ENCODE measurements around the gene ARHGEF18.
A peak's percentile ranks its signal among the peaks of the same experiment; 100 is the strongest.
"Not testable (repeated sequence)": the region's sequence is repeated elsewhere in the genome, so short reads cannot be mapped to it uniquely, and the experiment has no call there.

Gene ARHGEF18
- 110 to 311 (median 181) reads per million in 4 experiments for total RNA-seq

DNA sequence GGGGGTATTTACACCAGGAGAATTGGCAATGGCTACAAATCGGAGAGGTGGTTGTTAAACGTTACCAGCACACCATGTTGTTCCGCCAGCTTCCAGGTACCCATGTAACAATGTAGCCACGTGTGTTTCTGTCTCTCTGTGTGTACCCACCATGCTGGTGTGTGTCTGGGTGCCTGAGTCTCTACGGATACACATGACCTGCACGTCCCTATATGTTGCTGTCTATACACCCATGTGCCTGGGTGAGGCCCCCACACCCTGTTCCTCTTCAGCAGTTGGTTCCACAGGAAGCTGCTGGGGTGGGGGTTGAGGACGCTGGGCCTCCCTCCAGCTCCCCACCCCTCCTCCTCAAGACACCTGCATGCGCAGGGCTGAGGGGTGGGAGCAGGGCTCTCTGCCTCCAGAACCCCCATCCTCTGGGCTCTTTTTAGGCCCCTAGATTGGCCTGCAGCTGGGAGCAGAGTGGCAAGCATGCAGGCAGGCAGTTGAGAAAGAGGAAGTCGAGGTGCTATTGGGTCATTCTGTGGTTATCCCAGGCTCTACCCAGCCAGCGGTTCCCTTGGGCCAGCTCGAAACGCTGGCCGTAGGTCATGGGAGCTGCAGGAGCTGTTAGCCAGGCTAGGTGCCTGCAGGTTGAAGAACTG is at the start of gene ARHGEF18:
Gene ARHGEF18, plus strand, starts transcription at position 351 of the 644 bp plus-strand sequence. CDS start 13,954 bp downstream, outside the sequence.
- DNase-seq = peak; percentile 8

DNA sequence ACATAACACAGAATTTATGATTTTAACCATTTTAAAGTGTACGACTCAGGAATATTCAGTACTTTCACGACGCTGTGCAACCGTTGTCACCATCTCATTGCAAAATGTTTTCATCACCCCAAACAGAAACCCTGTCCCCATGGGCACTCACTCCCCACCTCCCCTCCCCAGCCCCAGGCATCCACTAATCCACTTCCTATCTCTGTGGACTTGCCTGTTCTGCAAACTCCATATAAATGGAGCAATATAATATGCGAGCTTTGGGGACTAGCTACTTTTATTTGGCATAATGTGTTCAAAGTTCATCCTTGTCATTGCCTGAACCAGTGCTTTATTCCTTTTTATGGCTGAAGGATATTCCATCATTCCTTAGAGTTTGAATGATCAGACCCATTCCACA is 47.2 kb upstream of the ARHGEF18 start:
- DNase-seq = no peak

DNA sequence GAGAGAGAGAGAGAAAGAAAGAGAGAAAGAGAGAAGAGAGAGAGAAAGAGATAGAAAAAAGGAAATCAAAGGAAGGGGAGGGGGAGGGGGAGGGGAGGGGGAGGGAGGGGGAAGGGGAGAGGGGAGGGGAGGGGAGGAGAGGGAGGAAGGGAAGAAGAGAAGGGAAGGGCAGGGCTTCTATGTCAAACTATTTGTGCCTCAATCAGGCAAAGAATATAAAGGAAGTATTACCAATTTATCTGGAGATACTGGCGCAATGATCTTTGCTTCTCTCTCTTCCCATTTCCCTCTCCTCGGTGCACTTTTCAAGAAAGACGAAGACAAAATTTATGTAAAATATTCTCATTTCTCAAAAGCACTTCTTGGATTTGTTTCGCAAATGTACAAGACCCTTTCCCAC is 45.3 kb upstream of the ARHGEF18 start:
- DNase-seq = no peak

DNA sequence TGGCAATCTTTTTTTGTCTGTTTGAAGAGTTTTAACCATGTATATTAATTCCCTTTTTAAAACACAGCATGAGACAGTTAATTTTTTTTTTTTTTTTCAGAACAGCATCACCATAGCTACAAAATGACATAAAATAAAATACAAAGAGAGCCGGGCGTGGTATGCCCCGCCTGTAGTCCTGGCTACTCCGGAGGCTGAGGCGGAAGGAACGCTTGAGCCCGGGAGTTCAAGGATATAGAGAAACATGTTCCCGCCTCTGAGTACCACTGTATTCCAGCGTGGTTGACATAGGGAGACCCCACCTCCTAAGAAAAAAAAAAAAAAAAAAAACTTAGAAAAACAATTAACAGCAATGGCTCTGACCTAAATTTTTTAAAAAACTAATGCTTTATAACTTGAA is 44.5 kb upstream of the ARHGEF18 start:
- DNase-seq = no peak

DNA sequence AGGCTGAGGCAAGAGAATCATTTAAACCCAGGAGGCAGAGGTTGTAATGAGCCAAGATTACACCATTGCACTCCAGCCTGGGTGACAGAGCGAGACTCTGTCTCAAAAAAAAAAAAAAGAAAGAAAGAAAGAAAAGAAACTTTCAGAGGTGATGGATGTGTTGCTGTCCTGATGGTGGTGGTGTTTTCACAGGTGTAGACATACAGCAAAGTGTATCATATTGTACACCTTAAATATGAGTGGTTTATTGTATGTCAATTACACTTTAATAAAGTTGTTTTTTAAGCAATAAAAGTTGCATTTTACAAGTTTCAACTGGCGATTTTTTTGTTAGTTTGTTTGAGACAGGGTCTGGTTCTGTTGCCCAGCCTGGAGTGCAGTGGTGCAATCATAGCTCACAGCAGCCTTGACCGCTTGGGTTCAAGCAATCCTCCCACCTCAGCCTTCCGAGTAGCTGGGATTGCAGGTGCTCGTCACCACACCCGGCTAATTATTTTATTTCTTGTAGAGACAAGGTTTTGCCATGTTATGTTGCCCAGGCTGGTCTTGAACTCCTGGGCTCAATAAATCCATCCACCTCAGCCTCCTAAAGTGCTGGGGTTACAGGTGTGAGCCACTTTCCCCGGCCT is 41.0 kb upstream of the ARHGEF18 start:
- DNase-seq = no peak

DNA sequence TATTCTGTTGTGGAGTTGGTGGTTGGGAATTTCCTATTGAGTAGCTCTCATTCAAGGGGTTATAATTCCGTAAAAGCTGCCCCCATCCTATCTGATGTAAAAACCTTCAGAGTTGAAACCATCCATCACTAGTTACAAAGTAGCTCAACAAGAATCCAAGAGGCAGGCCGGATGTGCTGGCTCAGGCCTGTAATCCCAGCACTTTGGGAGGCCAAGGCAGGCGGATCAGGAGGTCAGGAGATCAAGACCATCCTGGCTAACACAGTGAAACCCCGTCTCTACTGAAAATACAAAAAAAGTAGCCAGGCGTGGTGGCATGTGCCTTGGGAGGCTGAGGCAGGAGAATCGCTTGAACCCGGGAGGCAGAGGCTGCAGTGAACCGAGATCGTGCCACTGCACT is 40.4 kb upstream of the ARHGEF18 start:
- DNase-seq = not testable (repeated sequence)

DNA sequence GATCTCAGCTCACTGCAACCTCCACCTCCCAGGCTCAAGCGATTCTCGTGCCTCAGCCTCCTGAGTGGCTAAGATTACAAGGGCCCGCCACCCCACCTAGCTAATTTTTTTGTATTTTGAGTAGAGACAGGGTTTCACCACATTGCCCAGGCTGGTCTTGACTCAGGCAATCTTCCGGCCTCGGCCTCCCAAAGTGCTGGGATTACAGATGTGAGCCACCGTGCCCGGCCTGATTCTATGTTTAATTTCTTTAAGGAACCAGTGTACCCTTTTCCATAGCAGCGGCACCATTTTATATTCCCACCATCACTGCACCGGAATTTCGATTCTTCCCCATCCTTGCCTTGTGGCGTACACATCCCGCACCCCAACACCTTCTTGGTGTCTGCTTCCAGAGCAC is 36.8 kb upstream of the ARHGEF18 start:
- DNase-seq = no peak

DNA sequence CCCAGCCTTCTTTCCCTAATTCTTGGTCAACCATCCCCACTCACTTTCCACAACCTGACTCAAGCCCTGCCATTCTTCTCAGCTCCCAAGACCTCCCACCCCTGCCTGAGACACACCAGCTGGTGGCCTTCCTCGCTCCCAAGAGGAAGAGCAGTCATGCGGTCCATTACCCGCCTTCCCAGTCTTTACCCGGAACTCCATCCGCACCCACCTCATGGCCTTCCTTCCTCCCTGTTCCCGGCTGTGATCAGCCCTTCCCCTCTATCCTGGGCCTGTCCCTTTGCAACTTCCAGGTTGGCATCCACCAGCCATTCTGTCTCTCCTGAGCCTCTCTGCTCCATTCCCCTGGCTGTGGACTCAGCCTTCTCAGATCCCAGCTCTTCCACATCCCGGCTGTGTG is 35.9 kb upstream of the ARHGEF18 start:
- no peak for DNase-seq

DNA sequence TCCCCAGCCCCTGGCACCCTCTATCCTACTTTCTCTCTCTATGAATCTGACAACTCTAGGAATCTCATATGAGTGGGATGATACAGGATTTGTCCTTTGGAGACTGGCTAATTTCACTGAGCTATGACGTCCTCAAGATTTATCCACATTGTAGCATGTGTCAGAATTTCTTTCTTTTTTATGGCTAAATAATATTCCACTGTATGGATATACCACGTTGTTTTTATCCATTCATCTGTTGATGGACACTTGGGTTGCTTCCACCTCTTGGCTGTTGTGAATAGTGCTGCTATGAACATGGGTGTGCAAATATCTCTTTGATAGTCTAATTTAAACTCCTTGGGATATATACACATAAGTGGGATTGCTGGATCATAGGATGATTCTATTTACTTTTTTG is 30.6 kb upstream of the ARHGEF18 start:
- no peak for DNase-seq

DNA sequence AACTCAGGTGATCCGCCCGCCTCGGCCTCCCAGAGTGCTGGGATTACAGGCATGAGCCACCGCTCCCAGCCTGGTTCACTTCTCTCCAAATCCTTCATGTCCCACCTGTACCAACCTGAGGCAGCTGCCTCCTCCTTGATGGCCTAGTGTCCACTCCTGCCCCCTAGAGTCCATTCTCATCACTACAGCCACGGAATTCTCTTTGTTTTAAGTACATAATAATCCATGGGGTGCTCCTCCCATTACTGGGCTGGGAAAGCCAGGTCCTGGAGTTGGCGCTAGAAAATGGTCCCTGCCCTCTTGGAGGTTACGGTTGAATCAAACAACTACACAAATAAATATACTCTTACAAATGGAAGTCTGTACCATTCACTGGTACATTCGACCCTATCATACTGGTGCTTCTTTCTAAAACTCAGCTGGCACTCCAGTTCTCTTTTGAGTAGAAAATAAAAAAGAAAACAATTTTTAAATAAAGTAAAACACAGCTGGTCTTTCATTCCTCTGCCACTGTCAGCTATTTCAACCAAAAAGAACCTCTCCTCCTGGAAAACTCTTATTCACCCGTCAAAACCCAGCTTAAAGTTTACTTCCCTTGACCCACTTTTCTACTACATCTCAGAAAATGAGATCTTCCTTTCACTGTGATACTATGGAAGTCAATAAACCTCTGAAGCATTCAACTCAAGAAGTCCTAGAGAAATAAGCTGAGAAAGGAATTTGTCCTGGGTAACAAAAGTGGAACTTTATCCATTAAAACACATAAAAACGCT is 22.4 kb upstream of the ARHGEF18 start:
- DNase-seq = no peak

DNA sequence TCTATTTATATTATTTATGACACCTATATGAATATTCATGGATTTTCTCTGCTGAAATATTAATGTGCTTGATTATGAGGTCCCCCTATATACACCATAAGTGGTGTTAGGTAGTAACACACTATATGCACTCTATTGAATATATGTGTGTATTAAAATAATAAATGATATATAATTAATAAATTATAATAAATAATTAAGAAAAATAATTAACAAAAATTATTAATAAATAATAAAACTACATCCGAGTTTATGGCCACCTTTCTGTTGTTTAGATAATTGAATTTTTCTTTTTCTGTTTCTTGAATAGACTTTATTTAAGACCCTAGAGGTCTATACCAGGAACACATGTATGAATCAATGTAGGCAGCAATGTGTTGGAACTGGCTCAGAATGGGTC is 20.9 kb upstream of the ARHGEF18 start:
- DNase-seq = no peak

DNA sequence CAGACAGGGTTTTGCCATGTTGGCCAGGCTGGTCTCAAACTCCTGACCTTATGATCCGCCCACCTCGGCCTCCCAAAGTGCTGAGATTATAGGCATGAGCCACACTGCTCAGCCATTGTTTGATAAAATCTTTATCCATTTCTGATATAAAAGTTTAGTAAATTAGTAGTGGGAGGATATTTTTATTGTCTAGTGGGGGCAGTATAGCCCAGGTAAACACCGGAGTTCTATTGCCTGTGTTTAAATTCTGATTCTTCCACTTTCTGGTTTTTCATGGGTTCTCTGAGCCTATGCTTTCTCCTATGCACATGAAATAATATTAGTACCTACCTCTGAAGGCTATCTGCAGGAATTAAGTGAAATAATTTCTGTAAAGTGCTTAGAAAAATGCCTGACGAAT is 20.1 kb upstream of the ARHGEF18 start:
- no peak for DNase-seq

DNA sequence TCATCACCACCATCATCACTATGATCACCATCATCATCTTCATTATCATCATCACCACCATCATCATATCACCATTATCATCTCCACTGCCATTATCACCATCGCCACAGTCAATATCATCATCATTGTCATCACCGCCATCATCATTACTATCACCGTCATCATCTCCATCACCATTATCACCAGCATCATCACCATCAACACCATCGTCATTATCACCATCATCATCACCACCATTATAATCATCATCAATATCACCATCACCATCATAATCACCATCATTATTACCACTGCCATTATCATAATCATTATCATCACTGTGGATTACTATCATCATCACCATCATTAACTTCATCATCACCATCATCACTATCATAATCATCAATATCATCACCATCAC is 17.3 kb upstream of the ARHGEF18 start:
- no peak for DNase-seq

DNA sequence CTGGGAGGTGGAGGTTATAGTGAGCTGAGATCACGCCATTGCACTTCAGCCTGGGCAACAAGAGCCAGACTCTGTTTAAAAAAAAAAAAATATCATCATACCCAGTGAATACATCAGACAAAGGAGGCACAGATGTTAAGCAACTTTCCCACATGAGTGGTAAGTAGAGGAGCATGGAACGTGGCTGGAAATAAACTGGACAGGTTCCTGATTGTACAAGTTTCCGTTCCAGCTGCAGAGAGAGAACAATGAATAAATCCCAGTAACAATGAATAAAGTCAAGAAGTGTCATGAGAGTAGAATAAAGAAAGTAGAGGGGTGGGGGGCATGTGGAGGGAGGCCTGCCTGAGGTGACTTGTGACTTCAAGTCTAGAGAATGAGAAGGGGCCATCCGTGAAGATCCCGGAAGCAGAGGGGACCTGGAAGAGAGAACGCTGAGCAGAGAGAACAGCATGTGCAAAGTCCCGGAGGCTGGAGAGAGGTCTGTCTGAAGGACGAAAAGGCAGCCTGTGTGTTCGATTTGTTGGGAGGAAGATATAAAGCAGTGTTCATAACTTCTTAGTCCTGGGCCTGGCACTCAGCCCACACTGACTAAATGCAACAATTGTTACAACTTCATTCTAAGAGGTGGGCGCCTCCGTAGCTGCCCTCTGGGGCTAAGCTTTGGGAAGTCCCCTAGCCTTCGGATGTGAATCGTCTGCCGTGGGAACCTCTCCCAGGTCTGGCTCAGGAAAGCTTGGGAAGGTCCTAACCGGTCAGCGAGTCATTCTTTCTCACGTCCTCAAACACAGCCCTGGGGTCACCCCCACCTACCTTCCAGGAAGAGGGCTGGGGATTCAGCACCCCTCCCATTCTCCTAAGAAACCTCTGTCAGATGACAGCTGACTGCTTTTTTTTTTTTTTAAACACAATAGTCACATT is 15.3 kb upstream of the ARHGEF18 start:
- no peak for DNase-seq

DNA sequence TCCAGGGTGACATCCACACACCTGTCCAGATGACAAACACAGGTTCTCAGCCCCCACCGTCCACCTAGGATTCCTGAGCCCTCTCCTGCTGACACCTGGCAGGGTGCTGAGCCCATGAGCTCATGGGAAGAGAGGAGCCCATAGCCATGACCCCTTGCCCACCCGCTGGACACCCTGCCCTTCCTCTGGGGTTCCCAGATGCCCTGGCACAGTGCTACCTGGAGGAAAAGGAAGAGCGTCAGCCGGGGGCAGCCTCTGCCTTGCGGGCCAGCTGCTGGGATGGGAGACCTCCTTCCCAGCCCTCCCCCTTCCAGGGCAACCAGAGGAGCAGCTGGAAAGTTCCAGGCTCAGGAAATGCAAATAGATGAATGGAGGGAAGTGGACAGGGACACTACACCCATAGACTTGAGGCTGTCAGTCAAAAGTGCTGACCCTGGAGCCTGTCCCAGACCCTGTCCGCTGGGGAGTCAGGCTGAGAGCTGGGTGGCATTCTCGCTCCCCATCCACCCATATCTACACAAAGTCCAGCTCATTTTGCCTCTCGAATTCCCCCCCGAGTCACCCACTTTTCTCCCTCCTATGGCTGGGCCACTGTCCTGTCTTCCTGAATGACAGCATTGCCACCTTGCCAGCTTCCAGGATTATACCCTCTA is 12.3 kb upstream of the ARHGEF18 start:
- DNase-seq = no peak

DNA sequence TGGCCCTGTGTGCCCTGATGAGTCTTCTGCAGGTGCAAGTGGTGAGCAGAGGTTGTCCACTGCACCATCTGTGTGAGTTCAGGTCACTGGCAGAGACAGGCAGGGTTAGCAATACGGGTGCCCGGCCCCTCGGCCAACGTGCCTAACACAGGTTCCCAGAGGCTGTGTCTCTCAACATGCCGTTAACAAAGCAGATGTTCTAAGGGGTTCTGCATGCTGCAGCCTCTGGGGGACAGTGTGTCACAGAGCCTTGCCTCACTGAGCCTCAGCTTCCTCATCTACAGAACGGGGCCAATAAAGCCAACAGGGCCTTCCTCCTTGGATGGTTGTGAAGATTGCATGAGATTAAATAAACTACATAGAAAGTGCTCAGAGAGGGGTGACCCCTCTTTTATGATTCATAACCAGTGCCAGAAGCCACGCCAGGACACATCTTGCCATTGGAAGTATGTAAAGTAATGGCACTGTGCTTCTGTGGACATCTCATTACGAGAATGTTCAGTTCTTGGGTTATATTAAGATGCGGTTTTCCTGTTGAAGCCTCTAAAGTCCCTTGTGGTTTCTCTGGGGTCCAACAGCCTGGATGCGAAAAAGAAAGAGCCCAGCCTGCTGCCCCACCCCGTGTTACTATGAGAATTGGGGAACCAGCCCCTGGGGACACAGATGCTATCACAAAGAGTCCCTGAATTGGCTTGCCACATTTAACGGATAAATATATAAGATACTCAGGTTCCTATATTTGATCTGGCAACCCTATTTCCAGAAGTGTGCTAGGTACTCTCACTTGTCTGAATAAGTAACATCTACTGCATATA is 11.2 kb upstream of the ARHGEF18 start:
- no peak for DNase-seq

DNA sequence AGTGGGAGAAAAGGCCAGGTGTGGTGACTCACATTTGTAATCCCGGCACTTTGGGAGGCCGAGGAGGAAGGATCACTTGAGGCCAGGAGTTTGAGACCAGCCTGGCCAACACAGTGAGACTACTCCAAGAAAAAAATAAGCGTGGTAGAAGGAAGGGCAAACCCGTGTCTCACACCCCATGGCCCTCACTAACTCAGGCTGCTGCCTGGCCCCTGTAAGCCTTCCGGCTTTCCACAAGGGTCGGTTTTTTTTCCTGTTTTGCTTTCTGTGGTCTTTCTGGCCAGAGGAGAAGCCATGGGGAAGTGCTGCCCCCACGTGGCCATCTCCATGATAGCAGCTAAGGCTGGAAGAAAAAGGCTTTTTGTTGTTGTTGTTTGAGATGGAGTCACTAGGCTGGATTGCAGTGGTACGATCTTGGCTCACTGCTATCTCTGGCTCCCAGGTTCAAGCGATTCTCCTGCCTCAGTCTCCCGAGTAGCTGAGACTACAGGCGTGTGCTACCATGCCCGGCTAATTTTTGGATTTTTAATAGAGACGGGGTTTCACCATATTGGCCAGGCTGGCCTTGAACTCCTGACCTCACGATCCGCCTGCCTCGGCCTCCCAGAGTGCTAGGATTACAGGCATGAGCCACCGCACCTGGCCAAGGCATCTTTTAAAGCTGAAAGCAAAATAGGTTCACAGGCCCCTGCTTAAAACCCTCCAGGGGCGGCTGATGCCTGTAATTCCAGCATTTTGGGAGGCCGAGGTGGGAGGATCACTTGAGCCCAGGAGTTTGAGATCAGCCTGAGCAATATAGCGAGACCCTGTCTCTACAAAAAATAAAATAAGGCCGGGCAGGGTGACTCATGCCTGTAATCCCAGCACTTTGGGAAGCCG is 7.5 kb upstream of the ARHGEF18 start:
- peak; percentile 80 for DNase-seq

DNA sequence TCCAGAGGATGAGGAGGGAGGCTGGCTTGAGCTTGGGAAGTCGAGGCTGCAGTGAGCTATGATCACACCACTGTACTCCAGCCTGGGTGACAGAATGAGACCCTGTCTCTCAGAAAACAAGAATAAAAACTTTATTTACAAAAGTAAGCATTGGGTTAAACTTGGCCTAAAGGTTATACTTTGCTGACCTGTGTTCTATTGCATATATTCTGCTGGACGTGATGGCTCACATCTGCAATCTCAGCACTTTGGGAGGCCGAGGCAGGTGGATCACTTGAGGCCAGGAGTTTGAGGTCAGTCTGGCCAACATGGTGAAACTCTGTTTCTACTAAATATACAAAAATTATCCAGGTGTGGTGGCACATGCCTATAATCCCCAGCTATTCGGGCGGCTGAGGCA is 6.6 kb upstream of the ARHGEF18 start:
- no peak for DNase-seq

DNA sequence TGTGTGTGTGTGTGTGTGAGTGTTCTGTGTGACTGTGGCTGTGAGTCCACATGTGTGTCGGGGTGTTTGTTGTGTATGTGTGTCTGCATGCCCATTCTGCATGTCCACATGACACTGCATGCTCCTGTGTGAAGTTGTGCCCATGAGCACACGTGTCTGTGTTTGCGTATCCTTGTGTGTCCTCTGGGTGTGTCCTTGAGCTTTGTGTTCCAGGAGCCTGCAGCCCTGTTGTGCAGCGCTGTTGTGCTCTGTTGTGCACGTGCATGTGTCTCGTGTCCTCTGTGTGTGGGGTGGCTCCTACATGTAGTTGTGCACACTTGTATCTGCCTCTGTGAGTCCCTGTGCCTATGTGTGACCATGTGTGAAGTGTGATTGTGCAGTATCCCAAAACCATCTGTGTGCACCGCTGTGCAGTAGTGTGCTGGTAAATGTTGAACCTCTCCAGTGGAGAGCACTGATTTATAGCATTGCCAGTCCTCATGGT is 2.2 kb upstream of the ARHGEF18 start:
- DNase-seq = no peak

DNA sequence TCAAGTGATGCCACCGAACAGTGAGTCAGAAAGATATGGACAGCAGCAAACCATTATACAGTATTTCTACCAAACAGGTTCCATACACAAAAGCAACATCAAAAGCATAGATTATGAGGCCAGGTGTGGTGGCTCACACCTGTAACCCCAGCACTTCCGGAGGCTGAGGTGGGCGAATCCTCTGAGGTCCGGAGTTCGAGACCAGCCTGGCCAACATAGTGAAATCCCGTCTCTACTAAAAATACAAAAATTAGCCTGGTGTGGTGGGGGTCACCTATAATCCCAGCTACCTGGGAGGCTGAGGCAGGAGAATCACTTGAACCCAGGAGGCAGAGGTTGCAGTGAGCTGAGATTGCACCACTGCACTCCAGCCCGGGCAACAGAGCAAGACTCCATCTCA is 1.7 kb upstream of the ARHGEF18 start:
- not testable (repeated sequence) for DNase-seq
